Skeletal muscle tissue (tissue), 4 donors: Measurements from ENCODE around the gene LIMK1. TPM values are rescaled to one million over a fixed set of nuclear protein-coding genes. Genes with fewer than 3 reads are reported as not detected.

Experiments used
- H3K27ac ChIP-seq: one replicate; pipeline ENCODE4 v1.7.0; 2013; ENCODE audit warnings: mild to moderate bottlenecking, low read depth, low read length, inconsistent platforms
- H3K27me3 ChIP-seq, 3 donors: one replicate each; pipeline ENCODE4 v1.7.0; 2013; ENCODE audit warnings: low read length in 3 of 3; ENCODE audit not compliant: control insufficient read depth in 3 of 3, insufficient read depth in 3 of 3
- H3K36me3 ChIP-seq, 3 donors: one replicate each; pipeline ENCODE4 v1.7.0; 2013; ENCODE audit warnings: low read length in 3 of 3; ENCODE audit not compliant: control insufficient read depth in 3 of 3, insufficient read depth in 3 of 3
- H3K4me1 ChIP-seq, 3 donors: one replicate each; pipeline ENCODE4 v1.7.0; 2013; ENCODE audit warnings: low read length in 3 of 3, mild to moderate bottlenecking in 3 of 3; ENCODE audit not compliant: control insufficient read depth in 3 of 3, insufficient read depth in 3 of 3
- H3K4me3 ChIP-seq, 3 donors: one replicate each; pipeline ENCODE4 v1.7.0; 2013; ENCODE audit warnings: low read length in 3 of 3
- H3K9ac ChIP-seq, 3 donors: one replicate each; pipeline ENCODE4 v1.7.0; 2013; ENCODE audit warnings: low read length in 3 of 3, mild to moderate bottlenecking in 3 of 3, moderate library complexity in 2 of 3, low read depth in 1 of 3
- H3K9me3 ChIP-seq, 3 donors: one replicate each; pipeline ENCODE4 v1.7.0; 2013; ENCODE audit warnings: low read length in 3 of 3; ENCODE audit not compliant: control insufficient read depth in 3 of 3
- total RNA-seq: library from RNA; depleted of rRNA; stranded (reverse); fragments of >200 nt; gene quantifications from one replicate; pipeline ENCODE4 v1.2.3, GENCODE V29; 2014
- donor health status: Osteomylitis.

Gene LIMK1
- total RNA-seq, 1 donor from 2014 or later, result 4.7 TPM

DNA sequence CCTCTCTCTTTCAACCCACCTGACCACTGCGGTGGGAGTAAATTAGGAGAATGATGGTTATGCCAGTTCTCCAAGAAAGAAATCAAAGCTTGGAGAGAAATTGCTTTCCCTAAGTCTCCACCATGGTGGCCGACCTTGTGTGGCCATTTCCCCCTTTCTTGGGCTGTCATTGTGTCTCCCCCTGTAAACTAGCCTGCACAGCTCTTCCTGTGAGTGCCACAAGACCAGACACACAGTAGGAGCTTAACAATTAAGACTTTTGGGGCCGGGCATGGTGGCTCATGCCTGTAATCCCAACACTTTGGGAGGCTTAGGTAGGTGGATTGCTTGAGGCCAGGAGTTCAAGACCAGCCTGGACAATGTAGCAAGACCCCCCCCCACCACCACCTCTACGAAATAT is 18.9 kb upstream of the LIMK1 start:
- Histone ChIP-seq H3K9ac (no peak overlapping the region), H3K9me3 (no peaks in the 10 kb centered on the region), H3K27me3 (no peaks in the 10 kb centered on the region), H3K4me3 (no peak overlapping the region), H3K36me3 (peaks cover 3 to 11% (median 4%) of the 10 kb centered on the region in 3 donors), H3K4me1 (peaks cover 12 to 17% (median 12%) of the 10 kb centered on the region in 3 donors), H3K27ac (no peak overlapping the region)

DNA sequence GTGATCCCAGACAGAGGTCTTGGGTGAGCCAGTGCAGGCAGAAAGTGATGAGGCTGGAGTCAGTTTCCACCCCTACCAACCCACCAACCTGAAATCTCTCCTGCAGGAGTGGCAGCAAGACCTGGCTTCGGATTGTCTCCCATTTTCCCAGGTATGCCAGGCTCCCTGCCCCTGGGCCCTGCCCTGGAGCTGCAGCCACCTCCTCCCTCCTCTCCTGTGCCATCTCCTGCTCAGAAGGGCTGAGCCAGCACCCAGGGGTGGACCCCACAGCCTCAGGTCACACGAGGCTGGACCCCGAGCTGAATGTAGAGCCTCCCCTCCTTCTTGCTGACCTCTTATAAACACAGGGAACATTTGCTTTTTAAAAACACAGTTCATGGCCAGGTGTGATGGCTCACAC is 17.0 kb upstream of the LIMK1 start:
- Histone ChIP-seq H3K27me3 (no peaks in the 10 kb centered on the region), H3K9ac (no peak overlapping the region), H3K36me3 (peaks cover 0 to 8% (median 0%) of the 10 kb centered on the region in 3 donors), H3K4me3 (no peak overlapping the region), H3K27ac (no peak overlapping the region), H3K4me1 (peaks cover 7% of the 10 kb centered on the region in 3 donors), H3K9me3 (no peaks in the 10 kb centered on the region)

DNA sequence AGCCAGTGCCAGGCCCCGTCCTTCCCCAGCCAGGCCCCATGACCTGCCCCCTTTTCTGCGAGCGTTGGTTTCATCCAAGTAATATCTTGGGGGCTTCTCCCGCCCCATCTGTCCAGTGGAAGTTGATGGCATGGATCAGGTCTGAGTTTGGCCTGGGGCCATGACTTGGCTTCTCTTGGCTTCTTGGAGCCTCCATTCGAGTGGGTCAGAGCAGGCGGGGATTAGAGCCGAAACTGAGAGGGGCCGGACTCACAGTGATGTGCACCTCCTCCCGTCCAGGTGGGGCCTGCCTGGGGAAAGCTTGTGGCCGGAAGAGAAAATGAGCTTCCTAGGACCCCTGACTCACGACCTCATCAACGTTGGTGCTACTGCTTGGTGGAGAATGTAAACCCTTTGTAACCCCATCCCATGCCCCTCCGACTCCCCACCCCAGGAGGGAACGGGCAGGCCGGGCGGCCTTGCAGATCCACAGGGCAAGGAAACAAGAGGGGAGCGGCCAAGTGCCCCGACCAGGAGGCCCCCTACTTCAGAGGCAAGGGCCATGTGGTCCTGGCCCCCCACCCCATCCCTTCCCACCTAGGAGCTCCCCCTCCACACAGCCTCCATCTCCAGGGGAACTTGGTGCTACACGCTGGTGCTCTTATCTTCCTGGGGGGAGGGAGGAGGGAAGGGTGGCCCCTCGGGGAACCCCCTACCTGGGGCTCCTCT is 15.1 kb upstream of the LIMK1 start:
- Histone ChIP-seq H3K36me3 (peaks cover 0 to 5% (median 0%) of the 10 kb centered on the region in 3 donors), H3K9ac (peak overlapping the region in 1 of 3 donors; percentile 16), H3K27me3 (no peaks in the 10 kb centered on the region), H3K27ac (no peak overlapping the region), H3K4me1 (no peaks in the 10 kb centered on the region), H3K4me3 (no peak overlapping the region), H3K9me3 (no peaks in the 10 kb centered on the region)

DNA sequence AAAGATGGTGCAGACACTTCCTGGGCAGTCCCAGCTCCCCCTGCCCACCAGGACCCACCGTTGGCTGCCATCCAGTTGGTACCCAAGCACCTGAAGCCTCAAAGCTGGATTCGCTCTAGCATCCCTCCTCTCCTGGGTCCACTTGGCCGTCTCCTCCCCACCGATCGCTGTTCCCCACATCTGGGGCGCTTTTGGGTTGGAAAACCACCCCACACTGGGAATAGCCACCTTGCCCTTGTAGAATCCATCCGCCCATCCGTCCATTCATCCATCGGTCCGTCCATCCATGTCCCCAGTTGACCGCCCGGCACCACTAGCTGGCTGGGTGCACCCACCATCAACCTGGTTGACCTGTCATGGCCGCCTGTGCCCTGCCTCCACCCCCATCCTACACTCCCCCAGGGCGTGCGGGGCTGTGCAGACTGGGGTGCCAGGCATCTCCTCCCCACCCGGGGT is 14.5 kb upstream of the LIMK1 start:
- Histone ChIP-seq H3K4me3 (no peak overlapping the region), H3K27me3 (no peaks in the 10 kb centered on the region), H3K9me3 (no peaks in the 10 kb centered on the region), H3K9ac (no peak overlapping the region), H3K4me1 (no peaks in the 10 kb centered on the region), H3K36me3 (peaks cover 0 to 3% (median 0%) of the 10 kb centered on the region in 3 donors), H3K27ac (no peak overlapping the region)

DNA sequence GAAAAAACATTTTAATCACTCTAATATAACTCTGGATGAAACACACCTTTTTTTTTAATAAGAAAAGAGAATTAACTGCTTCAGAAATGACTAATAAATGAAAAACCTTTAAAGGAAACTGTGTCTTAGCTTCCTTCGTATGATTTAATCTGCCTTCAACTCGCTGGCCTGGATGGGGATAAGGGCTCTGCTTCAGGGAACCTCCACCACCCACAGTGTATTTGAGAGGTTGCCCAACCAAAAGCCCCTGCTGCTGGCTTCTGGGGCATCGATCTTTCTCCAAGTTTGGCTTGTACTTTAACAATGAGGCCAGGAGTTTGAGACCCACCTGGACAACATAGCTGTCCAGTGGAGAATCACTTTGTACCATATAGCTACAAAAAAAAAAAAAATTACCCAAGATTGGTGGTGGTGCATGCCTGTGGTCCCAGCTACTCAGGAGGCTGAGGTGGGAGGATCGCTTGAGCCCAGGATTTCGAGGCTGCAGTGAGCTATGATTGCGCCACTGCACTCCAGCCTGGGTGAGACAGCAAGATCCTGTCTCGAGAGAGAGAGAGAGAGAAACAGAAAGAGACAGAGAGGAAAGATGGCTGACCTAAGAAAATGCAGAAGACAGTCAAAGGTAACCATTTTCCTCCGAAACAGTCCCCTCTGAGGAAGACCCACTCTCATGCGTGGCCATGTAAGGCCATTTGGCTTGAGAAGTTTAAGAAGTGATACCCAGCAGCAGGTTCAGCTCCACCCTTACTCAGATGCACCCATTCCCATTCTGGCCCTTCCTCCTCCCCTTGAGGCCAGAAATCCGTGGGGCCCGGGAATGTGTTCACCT is 13.6 kb upstream of the LIMK1 start:
- Histone ChIP-seq H3K9me3 (no peaks in the 10 kb centered on the region), H3K27ac (no peak overlapping the region), H3K4me3 (no peak overlapping the region), H3K36me3 (no peaks in the 10 kb centered on the region), H3K9ac (no peak overlapping the region), H3K4me1 (no peaks in the 10 kb centered on the region), H3K27me3 (no peaks in the 10 kb centered on the region)

DNA sequence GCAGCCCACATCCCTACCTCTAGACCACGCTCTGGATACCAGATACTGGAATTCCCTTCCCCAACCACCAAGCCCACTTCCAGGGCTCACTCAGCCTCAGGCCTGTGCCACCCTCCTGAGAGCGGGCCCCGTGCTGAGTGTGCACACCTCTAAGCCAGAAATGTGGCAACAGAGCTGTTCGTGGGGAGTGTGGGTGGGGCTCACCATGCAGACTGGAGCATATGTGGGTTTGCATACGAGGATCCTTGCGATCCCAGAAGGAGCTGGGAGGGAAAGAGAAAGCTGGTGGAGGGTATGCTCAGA is 13.0 kb upstream of the LIMK1 start:
- no peaks in the 10 kb centered on the region for H3K27me3 ChIP-seq
- H3K27ac ChIP-seq, result no peak overlapping the region
- no peak overlapping the region for H3K9ac ChIP-seq
- H3K4me3 ChIP-seq, result no peak overlapping the region
- no peaks in the 10 kb centered on the region for H3K9me3 ChIP-seq
- no peaks in the 10 kb centered on the region for H3K36me3 ChIP-seq
- H3K4me1 ChIP-seq, result no peaks in the 10 kb centered on the region

DNA sequence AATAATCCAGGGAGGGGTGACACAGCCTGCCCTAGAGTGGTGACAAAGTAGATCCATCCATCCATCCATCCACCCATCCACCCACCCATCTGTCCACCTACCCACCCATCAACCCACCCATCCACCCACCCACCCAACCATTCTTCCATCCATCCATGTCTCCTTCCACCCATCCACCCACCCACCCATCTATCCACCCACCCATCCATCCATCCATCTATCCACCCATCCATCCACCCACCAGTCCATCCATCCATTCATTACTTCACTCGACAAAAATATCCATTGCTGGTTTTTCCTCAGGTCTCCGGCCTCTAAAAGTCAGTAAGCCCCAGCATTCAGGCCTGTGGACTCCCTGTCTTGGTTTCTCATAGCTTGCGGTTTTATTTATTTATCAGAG is 12.5 kb upstream of the LIMK1 start:
- Histone ChIP-seq H3K9me3 (no peaks in the 10 kb centered on the region), H3K4me3 (no peak overlapping the region), H3K27ac (no peak overlapping the region), H3K27me3 (no peaks in the 10 kb centered on the region), H3K4me1 (no peaks in the 10 kb centered on the region), H3K36me3 (no peaks in the 10 kb centered on the region), H3K9ac (no peak overlapping the region)

DNA sequence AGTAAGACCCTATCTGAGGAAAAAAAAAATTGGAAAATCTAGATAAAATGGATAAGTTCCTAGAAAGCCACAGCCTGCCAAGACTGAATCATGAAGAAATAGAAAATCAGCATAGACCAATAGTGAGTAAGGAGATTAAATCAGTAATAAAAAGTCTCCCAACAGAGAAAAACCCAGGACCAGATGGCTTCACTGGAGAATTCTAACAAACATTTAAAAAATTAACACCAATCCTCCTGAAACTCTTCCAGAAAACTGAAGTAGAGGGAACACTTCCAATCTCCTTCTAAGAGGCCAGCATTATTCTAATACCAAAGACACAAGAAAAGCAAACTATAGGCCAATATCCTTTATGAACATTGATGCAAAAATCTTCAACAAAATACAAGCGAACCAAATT is 8.8 kb upstream of the LIMK1 start:
- no peaks in the 10 kb centered on the region for H3K9me3 ChIP-seq
- H3K27ac ChIP-seq, result no peak overlapping the region
- no peak overlapping the region for H3K9ac ChIP-seq
- H3K4me1 ChIP-seq, result peaks cover 3 to 5% (median 3%) of the 10 kb centered on the region in 3 donors
- no peak overlapping the region for H3K4me3 ChIP-seq
- H3K36me3 ChIP-seq, result no peaks in the 10 kb centered on the region
- no peaks in the 10 kb centered on the region for H3K27me3 ChIP-seq

DNA sequence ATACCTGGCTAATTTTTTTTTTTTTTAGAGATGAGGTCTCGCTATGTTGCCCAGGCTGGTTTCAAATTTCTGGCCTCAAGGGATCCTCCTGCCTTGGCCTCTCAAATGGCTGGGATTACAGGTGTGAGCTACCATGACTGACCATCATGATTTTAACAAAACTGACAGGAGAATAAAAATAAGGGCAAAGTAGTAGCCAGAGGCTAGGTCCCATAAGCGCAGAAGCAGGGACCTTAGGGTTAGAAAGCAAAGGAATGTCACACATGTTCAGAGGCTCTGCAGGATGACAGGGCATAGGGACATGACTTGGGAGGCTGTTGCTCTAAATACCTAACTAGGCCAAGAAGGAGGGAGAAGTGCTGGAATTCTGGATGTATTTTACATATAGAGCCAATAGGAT is 5.1 kb upstream of the LIMK1 start:
- H3K9ac ChIP-seq, result no peak overlapping the region
- no peak overlapping the region for H3K4me3 ChIP-seq
- H3K27ac ChIP-seq, result no peak overlapping the region
- H3K27me3 ChIP-seq, result no peaks in the 10 kb centered on the region
- H3K9me3 ChIP-seq, result no peaks in the 10 kb centered on the region
- peaks cover 7 to 10% (median 8%) of the 10 kb centered on the region in 3 donors for H3K4me1 ChIP-seq
- no peaks in the 10 kb centered on the region for H3K36me3 ChIP-seq

DNA sequence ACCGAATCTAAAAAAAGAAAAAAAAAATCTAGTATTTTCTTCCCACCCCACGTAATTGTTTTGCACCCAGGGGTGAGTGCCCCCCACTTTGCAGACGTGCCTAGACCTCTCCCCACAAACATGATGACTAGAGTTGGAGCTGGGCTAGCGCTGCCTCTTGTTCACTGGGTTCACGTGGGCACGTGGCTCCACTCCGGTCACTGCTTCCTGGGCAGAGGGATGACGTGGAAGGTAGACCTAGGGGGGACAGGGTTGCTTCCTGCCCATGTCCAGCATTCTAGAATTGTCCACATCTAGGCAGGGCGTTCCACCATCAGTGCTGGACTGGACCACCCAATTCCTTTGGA is 861 bp upstream of the LIMK1 start:
- Histone ChIP-seq H3K27ac (no peak overlapping the region), H3K9ac (peak overlapping the region in 2 of 3 donors; percentile 50 to 77), H3K4me3 (peak overlapping the region in 2 of 3 donors; percentile 61 to 67), H3K27me3 (no peaks in the 10 kb centered on the region), H3K4me1 (peaks cover 22 to 26% (median 23%) of the 10 kb centered on the region in 3 donors), H3K36me3 (peaks cover 4 to 8% (median 6%) of the 10 kb centered on the region in 3 donors), H3K9me3 (no peaks in the 10 kb centered on the region)
